HG03280 (cell line): Measurements from ENCODE around the gene TLE4.
"Not testable (repeated sequence)": the region's sequence is repeated elsewhere in the genome, so short reads cannot be mapped to it uniquely, and the experiment has no call there.

Experiments
- ATAC-seq: cut with Tn5 transposase; IDR thresholded peaks from one replicate; pipeline ENCODE4 v1.9.1; 2021; ENCODE audit warnings: mild to moderate bottlenecking, moderate library complexity; ENCODE audit not compliant: unreplicated experiment

The TLE4 gene

GRCh38 chr9:79571309-79572031, at the start of gene TLE4:
Gene TLE4 (plus strand): TSS chr9:79571965. CDS start chr9:79572791, 826 bp downstream.
- peak; percentile 86 for ATAC-seq

GRCh38 chr9:79522793-79523192, 49.0 kb upstream of the TLE4 start:
- ATAC-seq: no peak

- no peak for ATAC-seq
Observed at GRCh38 chr9:79524266-79524665, 47.5 kb upstream of the TLE4 start.

GRCh38 chr9:79526149-79526672, 45.6 kb upstream of the TLE4 start:
- no peak for ATAC-seq

- ATAC-seq: no peak
Observed at GRCh38 chr9:79535534-79535933, 36.2 kb upstream of the TLE4 start.

- ATAC-seq: no peak
Observed at GRCh38 chr9:79537838-79538237, 33.9 kb upstream of the TLE4 start.

GRCh38 chr9:79542735-79543620, 28.8 kb upstream of the TLE4 start:
- no peak for ATAC-seq

GRCh38 chr9:79544375-79544774, 27.4 kb upstream of the TLE4 start:
- ATAC-seq: not testable (repeated sequence)

- ATAC-seq: no peak
Observed at GRCh38 chr9:79551586-79551985, 20.2 kb upstream of the TLE4 start.

GRCh38 chr9:79551994-79552393, 19.8 kb upstream of the TLE4 start:
- no peak for ATAC-seq

GRCh38 chr9:79555474-79556089, 16.2 kb upstream of the TLE4 start:
- ATAC-seq: no peak

- ATAC-seq: no peak
Observed at GRCh38 chr9:79559495-79560181, 12.1 kb upstream of the TLE4 start.

- no peak for ATAC-seq
Observed at GRCh38 chr9:79562749-79563386, 8.9 kb upstream of the TLE4 start.

GRCh38 chr9:79564105-79564504, 7.7 kb upstream of the TLE4 start:
- no peak for ATAC-seq

- ATAC-seq: peak; percentile 85
Observed at GRCh38 chr9:79565245-79565644, 6.5 kb upstream of the TLE4 start.

GRCh38 chr9:79567671-79568098, 4.1 kb upstream of the TLE4 start:
- no peak for ATAC-seq

GRCh38 chr9:79568337-79569101, 3.2 kb upstream of the TLE4 start:
- no peak for ATAC-seq

GRCh38 chr9:79569814-79570447, 1.8 kb upstream of the TLE4 start:
- no peak for ATAC-seq
